Measurements from ENCODE around the gene TEC. TPM values are rescaled to one million over a fixed set of nuclear protein-coding genes. Genes with fewer than 3 reads are reported as not detected.

TEC gene
- total and polyA plus RNA-seq, 12 donors, result 1.4 to 8.0 (median 4.7) TPM

DNA sequence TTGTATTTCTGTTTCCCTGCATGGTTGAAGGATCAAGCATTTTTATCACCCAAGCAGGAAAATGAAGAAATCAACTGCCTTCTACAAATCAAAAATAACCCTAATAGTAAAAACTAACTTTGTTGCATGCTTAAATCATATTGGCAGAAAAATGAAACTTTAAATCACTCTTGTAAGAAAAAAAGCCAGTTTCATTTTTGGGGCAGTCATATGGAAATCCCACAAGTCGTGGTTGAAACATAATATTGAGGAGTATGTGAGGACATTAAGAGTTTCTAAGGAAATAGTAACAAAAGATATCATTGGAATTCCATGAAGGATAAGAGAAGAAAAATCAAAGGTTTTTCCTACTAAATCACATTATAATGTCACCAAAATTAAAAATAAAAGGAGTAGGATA, 8.4 kb downstream of the TEC start:
- Histone ChIP-seq H3K9me3 (replicated peaks in 1 of 3) (no peaks in the 10 kb centered on the region), H3K36me3 (replicated peaks in 1 of 2) (no peaks in the 10 kb centered on the region), H3K4me3 (no peak overlapping the region), H3K4me1 (replicated peaks in 1 of 2) (peaks cover 8 to 12% of the 10 kb centered on the region in 2 donors), H3K27me3 (no peaks in the 10 kb centered on the region), H3K27ac (no peak overlapping the region)
- 19 to 34% (median 21%) methylated on average over 1 of the region's 1 CpG for WGBS, 4 donors
- TF ChIP-seq, protein P1, sequence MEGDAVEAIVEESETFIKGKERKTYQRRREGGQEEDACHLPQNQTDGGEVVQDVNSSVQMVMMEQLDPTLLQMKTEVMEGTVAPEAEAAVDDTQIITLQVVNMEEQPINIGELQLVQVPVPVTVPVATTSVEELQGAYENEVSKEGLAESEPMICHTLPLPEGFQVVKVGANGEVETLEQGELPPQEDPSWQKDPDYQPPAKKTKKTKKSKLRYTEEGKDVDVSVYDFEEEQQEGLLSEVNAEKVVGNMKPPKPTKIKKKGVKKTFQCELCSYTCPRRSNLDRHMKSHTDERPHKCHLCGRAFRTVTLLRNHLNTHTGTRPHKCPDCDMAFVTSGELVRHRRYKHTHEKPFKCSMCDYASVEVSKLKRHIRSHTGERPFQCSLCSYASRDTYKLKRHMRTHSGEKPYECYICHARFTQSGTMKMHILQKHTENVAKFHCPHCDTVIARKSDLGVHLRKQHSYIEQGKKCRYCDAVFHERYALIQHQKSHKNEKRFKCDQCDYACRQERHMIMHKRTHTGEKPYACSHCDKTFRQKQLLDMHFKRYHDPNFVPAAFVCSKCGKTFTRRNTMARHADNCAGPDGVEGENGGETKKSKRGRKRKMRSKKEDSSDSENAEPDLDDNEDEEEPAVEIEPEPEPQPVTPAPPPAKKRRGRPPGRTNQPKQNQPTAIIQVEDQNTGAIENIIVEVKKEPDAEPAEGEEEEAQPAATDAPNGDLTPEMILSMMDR (IDR thresholded peaks at IDR 0.05), result no peak
- TF ChIP-seq POLR2A (IDR thresholded peaks at IDR 0.05), result no peak
- intact Hi-C loops (cut with DNase I), result no loop called here
- no peak for DNase-seq

DNA sequence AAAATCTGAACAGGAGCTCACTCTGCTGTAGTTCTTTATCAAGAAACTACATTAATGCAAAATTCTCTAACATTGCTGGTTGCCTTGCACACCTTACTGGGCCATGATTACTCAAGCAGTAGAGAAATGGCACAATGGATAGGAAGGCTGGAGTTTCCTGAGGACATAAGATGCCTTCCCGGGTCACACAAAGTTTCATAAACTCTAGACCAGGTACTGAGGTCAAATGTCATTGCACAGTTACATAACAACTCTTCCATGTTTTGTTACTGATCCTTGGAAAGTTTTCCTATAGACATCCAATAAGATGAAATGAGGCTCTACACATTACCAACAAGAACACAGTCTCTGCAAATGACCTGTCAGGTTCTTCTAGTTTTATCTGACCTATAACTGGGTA, 9.9 kb downstream of the TEC start:
- Histone ChIP-seq H3K4me3 (no peak overlapping the region), H3K27me3 (no peaks in the 10 kb centered on the region), H3K9me3 (replicated peaks in 1 of 3) (no peaks in the 10 kb centered on the region), H3K4me1 (replicated peaks in 1 of 2) (peaks cover 16 to 25% of the 10 kb centered on the region in 2 donors), H3K27ac (no peak overlapping the region), H3K36me3 (replicated peaks in 1 of 2) (no peaks in the 10 kb centered on the region)
- TF ChIP-seq, protein P1 (IDR thresholded peaks at IDR 0.05), result no peak
- TF ChIP-seq POLR2A (IDR thresholded peaks at IDR 0.05), result no peak
- no peak for DNase-seq
- WGBS, 4 donors, result 78 to 88% (median 83%) methylated on average over 1 of the region's 1 CpG
- intact Hi-C loops (cut with DNase I), result no loop called here

DNA sequence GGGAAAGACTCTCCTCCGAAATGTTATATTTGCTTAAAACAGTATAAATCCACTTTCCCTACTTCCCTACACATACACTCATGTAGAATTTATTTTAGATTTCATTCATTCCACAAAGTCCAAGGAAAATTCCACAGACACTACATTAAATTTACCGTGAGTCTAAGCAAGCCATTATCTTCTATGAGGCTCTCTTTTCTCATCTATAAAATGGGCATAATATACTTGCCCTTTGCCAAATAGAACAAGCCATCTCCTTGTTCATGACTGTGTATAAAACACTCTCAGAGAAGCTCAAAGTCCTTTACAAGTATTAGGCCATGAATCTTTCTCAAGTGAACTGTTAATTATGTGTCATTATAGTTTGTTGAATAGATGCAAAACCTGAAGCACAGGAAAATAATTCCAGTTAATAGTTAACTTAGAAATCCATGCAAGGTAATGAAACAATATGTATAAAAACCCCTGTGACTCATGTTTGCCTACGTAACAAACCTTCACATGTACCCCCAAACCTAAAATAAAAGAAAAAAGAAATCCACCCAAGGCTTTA, 10.7 kb downstream of the TEC start:
- no peak for DNase-seq
- no peaks in the 10 kb centered on the region for H3K27me3 ChIP-seq
- intact Hi-C loops (cut with DNase I), result no loop called here

DNA sequence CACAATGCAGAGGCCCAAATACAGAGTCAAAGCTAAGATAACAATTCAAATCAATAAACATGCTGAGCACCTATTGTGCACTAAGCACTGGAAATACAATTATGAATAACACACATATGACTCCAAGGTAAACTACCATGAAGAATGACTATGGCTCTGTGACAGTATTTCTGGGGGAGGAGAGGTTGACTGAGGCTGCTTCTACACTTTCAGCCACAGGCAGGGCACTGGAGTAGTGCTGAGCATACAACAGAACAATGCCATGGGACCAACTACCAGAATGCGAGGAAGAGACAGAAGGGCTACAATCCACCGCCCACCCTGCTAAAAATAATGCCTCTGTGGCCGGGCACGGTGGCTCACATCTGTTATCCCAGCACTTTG, 13.7 kb downstream of the TEC start:
- H3K36me3 ChIP-seq (replicated peaks in 1 of 2), result no peaks in the 10 kb centered on the region
- TF ChIP-seq POLR2A (IDR thresholded peaks at IDR 0.05), result no peak
- H3K27ac ChIP-seq, result peak overlapping the region in 3 of 5 donors; percentile 68 to 83 (median 79)
- H3K27me3 ChIP-seq, result no peaks in the 10 kb centered on the region
- intact Hi-C loops (cut with DNase I), result no loop called here
- H3K4me1 ChIP-seq (replicated peaks in 1 of 2), result peaks cover 20 to 27% of the 10 kb centered on the region in 2 donors
- DNase-seq, result no peak
- no peaks in the 10 kb centered on the region for H3K9me3 ChIP-seq (replicated peaks in 1 of 3)
- WGBS, 4 donors, result 91 to 100% (median 94%) methylated on average over 4 of the region's 4 CpGs
- no peak overlapping the region for H3K4me3 ChIP-seq

More for the DNA sequence above, 10.7 kb downstream of the TEC start:
- 91 to 98% (median 95%) methylated on average over 3 of the region's 3 CpGs for WGBS, 4 donors
- no peak overlapping the region for H3K4me3 ChIP-seq
- TF ChIP-seq, protein P1 (IDR thresholded peaks at IDR 0.05), result no peak
- no peak for TF ChIP-seq POLR2A (IDR thresholded peaks at IDR 0.05)
- H3K36me3 ChIP-seq (replicated peaks in 1 of 2), result no peaks in the 10 kb centered on the region
- H3K27ac ChIP-seq, result no peak overlapping the region
- peaks cover 23 to 32% of the 10 kb centered on the region in 2 donors for H3K4me1 ChIP-seq (replicated peaks in 1 of 2)
- no peaks in the 10 kb centered on the region for H3K9me3 ChIP-seq (replicated peaks in 1 of 3)
